IMR-90 (cell line): Measurements from ENCODE around the gene MRPL40. TPM values are rescaled to one million over a fixed set of nuclear protein-coding genes. Genes with fewer than 3 reads are reported as not detected.

Experiments
- ATAC-seq: fragments of 200-7000 bp; cut with Tn5 transposase; 2 replicates; pipeline ENCODE4 v1.9.1; 2020; ENCODE audit warnings: low read depth, mild to moderate bottlenecking, moderate library complexity
- BruUV-seq: library from RNA; stranded (reverse); fragments of 400-500 nt; replicated peaks from 2 replicates; lab custom pipeline; 2021; lab: Mats Ljungman, UMichigan
- CTCF ChIA-PET: fragments of 300-600 bp; formaldehyde crosslinking; extraction: SDS; loops from one replicate; lab custom pipeline; 2021; ENCODE audit warnings: antibody characterized with exemption; lab: Yijun Ruan, JAX
- POLR2A ChIA-PET: fragments of 300-600 bp; sonication (Branson Sonifier 250); formaldehyde crosslinking; loops from one replicate; lab custom pipeline; 2022; ENCODE audit warnings: antibody characterized with exemption; ENCODE audit not compliant: unreplicated experiment; lab: Charles Lee
- DNase-seq: peaks from one replicate; pipeline ENCODE4 v3.0.0; 2013
- H2AFZ ChIP-seq: replicated peaks from 2 replicates; pipeline ENCODE3; 2013; ENCODE audit warnings: low read length, mild to moderate bottlenecking; ENCODE audit not compliant: poor library complexity
- H2AK5ac ChIP-seq: 2 replicates; pipeline ENCODE4 v1.6.1; 2013; ENCODE audit warnings: low read depth, low read length, inconsistent platforms
- H2AK9ac ChIP-seq: replicated peaks from 2 replicates; pipeline ENCODE3; 2013; ENCODE audit warnings: mild to moderate bottlenecking, low read depth, low read length, moderate library complexity; ENCODE audit not compliant: poor library complexity
- H2BK120ac ChIP-seq: 2 replicates; pipeline ENCODE4 v1.6.1; 2013; ENCODE audit warnings: low read depth, low read length, inconsistent platforms
- H2BK15ac ChIP-seq: 3 replicates; pipeline ENCODE4 v1.6.1; 2013; ENCODE audit warnings: low read depth, low read length, inconsistent platforms
- H2BK20ac ChIP-seq: 2 replicates; pipeline ENCODE4 v1.6.1; 2013; ENCODE audit warnings: low read depth, mild to moderate bottlenecking, inconsistent platforms, low read length, moderate library complexity
- H2BK5ac ChIP-seq: 2 replicates; pipeline ENCODE4 v1.6.1; 2013; ENCODE audit warnings: mild to moderate bottlenecking, low read depth, low read length, inconsistent platforms; ENCODE audit not compliant: poor library complexity, severe bottlenecking
- H3K14ac ChIP-seq: replicated peaks from 2 replicates; pipeline ENCODE4 v1.6.1; 2013; ENCODE audit warnings: low read depth, low read length, inconsistent platforms
- H3K18ac ChIP-seq: 2 replicates; pipeline ENCODE4 v1.6.1; 2013; ENCODE audit warnings: low read depth, low read length, control low read depth
- H3K23ac ChIP-seq: 2 replicates; pipeline ENCODE4 v1.6.1; 2013; ENCODE audit warnings: low read depth, low read length, inconsistent platforms
- H3K27ac ChIP-seq: 2 replicates; pipeline ENCODE4 v1.5.1; 2013; ENCODE audit warnings: mild to moderate bottlenecking, control low read depth, low read length; ENCODE audit not compliant: insufficient read depth
- H3K27me3 ChIP-seq: 2 replicates; pipeline ENCODE4 v1.6.1; 2013; ENCODE audit warnings: low read length; ENCODE audit not compliant: control insufficient read depth, insufficient read depth
- H3K36me3 ChIP-seq: 2 replicates; pipeline ENCODE4 v1.6.1; 2013; ENCODE audit warnings: low read length, mixed read lengths; ENCODE audit not compliant: control insufficient read depth, insufficient read depth
- H3K4ac ChIP-seq: 2 replicates; pipeline ENCODE4 v1.6.1; 2013; ENCODE audit warnings: low read depth, low read length, inconsistent platforms
- H3K4me1 ChIP-seq: 2 replicates; pipeline ENCODE4 v1.6.1; 2013; ENCODE audit warnings: low read length, mixed read lengths; ENCODE audit not compliant: control insufficient read depth, insufficient read depth
- H3K4me2 ChIP-seq: 2 replicates; pipeline ENCODE4 v1.6.1; 2013; ENCODE audit warnings: low read depth, mild to moderate bottlenecking, control low read depth, low read length, moderate library complexity
- H3K4me3 ChIP-seq: 2 replicates; pipeline ENCODE4 v1.5.1; 2013; ENCODE audit warnings: low read depth, mild to moderate bottlenecking, control low read depth, low read length, moderate library complexity; ENCODE audit not compliant: insufficient read depth
- H3K56ac ChIP-seq: 2 replicates; pipeline ENCODE4 v1.6.1; 2013; ENCODE audit warnings: low read length, inconsistent platforms; ENCODE audit not compliant: insufficient read depth; ENCODE audit errors: extremely low read depth
- H3K79me1 ChIP-seq, 2 experiments: 2 replicates each; pipeline ENCODE4 v1.6.1; 2013; ENCODE audit warnings: low read length in 2 of 2, inconsistent platforms in 1 of 2, low read depth in 1 of 2
- H3K9ac ChIP-seq: 2 replicates; pipeline ENCODE4 v1.6.1; 2013; ENCODE audit warnings: low read depth, low read length, control low read depth
- H3K9me1 ChIP-seq: 2 replicates; pipeline ENCODE4 v1.6.1; 2013; ENCODE audit warnings: low read length, inconsistent platforms; ENCODE audit not compliant: insufficient read depth
- H3K9me3 ChIP-seq: 2 replicates; pipeline ENCODE4 v1.6.1; 2013; ENCODE audit warnings: low read length; ENCODE audit not compliant: control insufficient read depth, insufficient read depth
- H4K20me1 ChIP-seq: 2 replicates; pipeline ENCODE4 v1.6.1; 2013; ENCODE audit warnings: low read length, inconsistent platforms; ENCODE audit not compliant: insufficient read depth
- H4K5ac ChIP-seq: 2 replicates; pipeline ENCODE4 v1.6.1; 2013; ENCODE audit warnings: mild to moderate bottlenecking, low read depth, low read length, control low read depth
- H4K8ac ChIP-seq, 2 experiments: 2 replicates each; pipeline ENCODE4 v1.6.1; 2013; ENCODE audit warnings: low read depth in 2 of 2, low read length in 2 of 2, control low read depth in 1 of 2, inconsistent platforms in 1 of 2
- H4K91ac ChIP-seq: 2 replicates; pipeline ENCODE4 v1.6.1; 2013; ENCODE audit warnings: low read depth, low read length, inconsistent platforms; ENCODE audit not compliant: insufficient read depth
- BHLHE40 ChIP-seq: fragments of 150-350 bp; IDR thresholded peaks from 2 replicates; pipeline ENCODE4 v1.6.1; 2016; ENCODE audit warnings: mild to moderate bottlenecking, low read depth, low read length
- CEBPB ChIP-seq: IDR thresholded peaks from 2 replicates; pipeline ENCODE4 v1.6.1; 2012; ENCODE audit warnings: low read depth, low read length, improper control_type of control experiment
- CHD1 ChIP-seq: IDR thresholded peaks from 2 replicates; pipeline ENCODE4 v1.6.1; 2012; ENCODE audit warnings: low read depth, low read length, improper control_type of control experiment
- FOS ChIP-seq: fragments of 150-350 bp; IDR thresholded peaks from 2 replicates; pipeline ENCODE4 v1.6.1; 2016; ENCODE audit warnings: low read depth, low read length
- MAZ ChIP-seq: IDR thresholded peaks from 2 replicates; pipeline ENCODE4 v1.6.1; 2012; ENCODE audit warnings: low read depth, mild to moderate bottlenecking, low read length, improper control_type of control experiment, moderate library complexity, borderline replicate concordance
- MXI1 ChIP-seq: IDR thresholded peaks from 2 replicates; pipeline ENCODE4 v1.6.1; 2012; ENCODE audit warnings: low read depth, mild to moderate bottlenecking, low read length, moderate library complexity, borderline replicate concordance
- NFE2L2 ChIP-seq: fragments of 150-350 bp; IDR thresholded peaks from 2 replicates; pipeline ENCODE4 v1.6.1; 2016; ENCODE audit warnings: low read depth, mild to moderate bottlenecking, low read length
- RAD21 ChIP-seq: IDR thresholded peaks from 2 replicates; pipeline ENCODE4 v1.6.1; 2012; ENCODE audit warnings: low read length, improper control_type of control experiment
- RFX5 ChIP-seq: IDR thresholded peaks from 2 replicates; pipeline ENCODE4 v1.8.0; 2012; ENCODE audit warnings: low read depth, mild to moderate bottlenecking, low read length, moderate library complexity
- USF2 ChIP-seq: fragments of 150-350 bp; IDR thresholded peaks from 2 replicates; pipeline ENCODE4 v1.6.1; 2017; ENCODE audit warnings: mild to moderate bottlenecking, antibody characterized with exemption, low read length, low read depth
- WGBS, 2 experiments: methylation state at CpG; one replicate each; pipeline versions ENCODE4 v1.1.5 to v1.1.7; 2013; ENCODE audit warnings: missing lambda C conversion rate in 2 of 2; ENCODE audit not compliant: insufficient read length in 1 of 2; ENCODE audit errors: extremely low coverage in 2 of 2; 5-methylcytosine and 5-hydroxymethylcytosine counted together
- dilution Hi-C: fragments of 300-500 bp; cut with HindIII; formaldehyde crosslinking; loops from one replicate; pipeline ENCODE4 v1.14.3; 2018; ENCODE audit warnings: low sequenced_read_pairs; ENCODE audit not compliant: unreplicated experiment
- in situ Hi-C: fragments of 300-500 bp; cut with MboI; formaldehyde crosslinking; loops from 3 replicates; pipeline ENCODE4 v1.14.3; 2019; ENCODE audit warnings: low sequenced_read_pairs, inconsistent platforms, mixed read lengths
- intact Hi-C: fragments of 100-400 bp; cut with micrococcal nuclease; formaldehyde crosslinking; loops from 2 replicates; pipeline ENCODE4 v1.10.0; 2022
- polyA plus RNA-seq, 3 experiments: library from polyadenylated mRNA; depleted of rRNA; stranded (reverse); fragments of >200 nt; gene quantifications; 2 replicates each; pipeline ENCODE4 v1.2.3, GENCODE V29; 2012; ENCODE audit warnings: low replicate concordance in 1 of 3
- total RNA-seq: library from RNA; depleted of rRNA; stranded (reverse); fragments of >200 nt; gene quantifications from 2 replicates; pipeline ENCODE4 v1.2.3, GENCODE V29; 2012
- TF ChIP-seq, protein P1 (sequence below): fragments of 150-350 bp; IDR thresholded peaks from 2 replicates; pipeline ENCODE4 v1.6.1; 2016; ENCODE audit warnings: low read depth, mild to moderate bottlenecking, low read length, moderate library complexity, borderline replicate concordance
- TF ChIP-seq, protein P2 (sequence below): conservative IDR thresholded peaks from 2 replicates; pipeline ENCODE4 v1.5.1; 2012; ENCODE audit warnings: mild to moderate bottlenecking, low read depth, low read length, improper control_type of control experiment

Gene MRPL40
- total and polyA plus RNA-seq, 2 of the 4 experiments (the other 2 are of a cell fraction) = 36.7 to 37.5 TPM

DNA sequence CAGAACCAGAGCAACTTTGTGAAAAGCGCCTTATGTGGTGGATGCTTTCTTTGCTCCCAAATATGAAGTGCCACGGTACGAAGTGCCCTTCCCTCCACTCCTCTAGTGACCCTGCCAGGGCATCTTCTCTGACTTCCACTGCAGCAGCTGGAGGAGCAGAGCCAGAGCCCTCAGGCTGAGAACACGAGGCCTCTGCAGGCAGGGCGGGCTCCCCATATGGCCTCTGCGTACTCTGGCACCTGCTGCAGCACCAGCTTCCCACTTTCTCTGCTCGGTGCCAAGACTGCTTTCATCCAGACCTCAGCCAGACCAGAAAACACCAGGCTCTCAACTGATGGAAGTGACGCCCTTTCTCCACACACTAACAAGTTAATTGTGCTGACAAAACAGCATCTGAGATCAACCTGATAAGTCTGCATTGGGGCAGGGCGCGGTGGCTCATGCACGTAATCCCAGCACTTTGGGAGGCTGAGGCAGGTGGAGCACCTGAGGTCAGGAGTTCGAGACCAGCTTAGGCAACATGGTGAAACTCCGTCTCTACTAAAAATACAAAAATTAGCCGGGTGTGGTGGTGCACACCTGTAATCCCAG is 33.9 kb downstream of the MRPL40 start:
- ATAC-seq = no peak
- intact Hi-C loops (no loop called here), in situ Hi-C loops (no loop called here), dilution Hi-C loops (no loop called here)
- DNase-seq = no peak
- Histone ChIP-seq H2BK15ac (no peak overlapping the region), H3K4me1 (peaks cover 8% of the 10 kb centered on the region; the same call in 1 of the 2 replicates), H2AK5ac (no peak overlapping the region), H3K18ac (no peak overlapping the region), H3K4ac (no peak overlapping the region), H3K27me3 (no peaks in the 10 kb centered on the region), H3K14ac (no peak overlapping the region), H4K91ac (no peak overlapping the region), H2AK9ac (no peak overlapping the region), H3K4me3 (no peak overlapping the region), H4K5ac (no peak overlapping the region), H2AFZ (no peak overlapping the region), H3K79me1 (peaks cover 8 to 38% of the 10 kb centered on the region in 2 experiments), H3K9me1 (peaks cover 14% of the 10 kb centered on the region), H2BK20ac (no peak overlapping the region), H4K20me1 (peaks cover 28% of the 10 kb centered on the region), H3K27ac (no peak overlapping the region), H3K56ac (no peak overlapping the region), H3K9ac (no peak overlapping the region), H2BK5ac (no peak overlapping the region), H3K4me2 (no peak overlapping the region), H3K9me3 (no peaks in the 10 kb centered on the region), H4K8ac (no peak overlapping the region), H3K36me3 (peaks cover 63% of the 10 kb centered on the region), H2BK120ac (no peak overlapping the region), H3K23ac (no peak overlapping the region)
- BruUV-seq = no TSS peak
- no CpG with 5 or more reads among the region's 14 CpGs for WGBS, 2 experiments
- TF ChIP-seq RFX5 = no peak
- no peak for TF ChIP-seq USF2
- no peak for TF ChIP-seq CHD1
- no peak for TF ChIP-seq MAZ
- TF ChIP-seq, protein P1, sequence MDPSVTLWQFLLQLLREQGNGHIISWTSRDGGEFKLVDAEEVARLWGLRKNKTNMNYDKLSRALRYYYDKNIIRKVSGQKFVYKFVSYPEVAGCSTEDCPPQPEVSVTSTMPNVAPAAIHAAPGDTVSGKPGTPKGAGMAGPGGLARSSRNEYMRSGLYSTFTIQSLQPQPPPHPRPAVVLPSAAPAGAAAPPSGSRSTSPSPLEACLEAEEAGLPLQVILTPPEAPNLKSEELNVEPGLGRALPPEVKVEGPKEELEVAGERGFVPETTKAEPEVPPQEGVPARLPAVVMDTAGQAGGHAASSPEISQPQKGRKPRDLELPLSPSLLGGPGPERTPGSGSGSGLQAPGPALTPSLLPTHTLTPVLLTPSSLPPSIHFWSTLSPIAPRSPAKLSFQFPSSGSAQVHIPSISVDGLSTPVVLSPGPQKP = no peak
- TF ChIP-seq FOS = no peak
- no peak for TF ChIP-seq CEBPB
- TF ChIP-seq, protein P2, sequence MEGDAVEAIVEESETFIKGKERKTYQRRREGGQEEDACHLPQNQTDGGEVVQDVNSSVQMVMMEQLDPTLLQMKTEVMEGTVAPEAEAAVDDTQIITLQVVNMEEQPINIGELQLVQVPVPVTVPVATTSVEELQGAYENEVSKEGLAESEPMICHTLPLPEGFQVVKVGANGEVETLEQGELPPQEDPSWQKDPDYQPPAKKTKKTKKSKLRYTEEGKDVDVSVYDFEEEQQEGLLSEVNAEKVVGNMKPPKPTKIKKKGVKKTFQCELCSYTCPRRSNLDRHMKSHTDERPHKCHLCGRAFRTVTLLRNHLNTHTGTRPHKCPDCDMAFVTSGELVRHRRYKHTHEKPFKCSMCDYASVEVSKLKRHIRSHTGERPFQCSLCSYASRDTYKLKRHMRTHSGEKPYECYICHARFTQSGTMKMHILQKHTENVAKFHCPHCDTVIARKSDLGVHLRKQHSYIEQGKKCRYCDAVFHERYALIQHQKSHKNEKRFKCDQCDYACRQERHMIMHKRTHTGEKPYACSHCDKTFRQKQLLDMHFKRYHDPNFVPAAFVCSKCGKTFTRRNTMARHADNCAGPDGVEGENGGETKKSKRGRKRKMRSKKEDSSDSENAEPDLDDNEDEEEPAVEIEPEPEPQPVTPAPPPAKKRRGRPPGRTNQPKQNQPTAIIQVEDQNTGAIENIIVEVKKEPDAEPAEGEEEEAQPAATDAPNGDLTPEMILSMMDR = no peak
- TF ChIP-seq BHLHE40 = no peak
- no peak for TF ChIP-seq NFE2L2
- TF ChIP-seq MXI1 = no peak
- no peak for TF ChIP-seq RAD21
- ChIA-PET CTCF (no interaction called here), POLR2A (no interaction called here)
